GM18951 (cell line): Measurements from ENCODE around the gene KIAA2012.

Source experiments
- POLR2A ChIP-seq: IDR thresholded peaks from 4 replicates; pipeline ENCODE4 v1.6.1; 2011; ENCODE audit warnings: mild to moderate bottlenecking; ENCODE audit not compliant: insufficient read length, insufficient read depth; ENCODE audit errors: extremely low read depth
- in situ Hi-C: fragments of 300-500 bp; cut with MboI; formaldehyde crosslinking; loops from one replicate; pipeline ENCODE4 v1.12.0; 2022; ENCODE audit warnings: low sequenced_read_pairs, mixed read lengths, inconsistent platforms; ENCODE audit not compliant: unreplicated experiment

The KIAA2012 gene

GRCh38 chr2:202074324-202074723 lies 1.3 kb downstream of the KIAA2012 start:
- TF ChIP-seq POLR2A, result no peak
- in situ Hi-C loops, result no loop called here

- in situ Hi-C loops, result no loop called here
- no peak for TF ChIP-seq POLR2A
Observed at GRCh38 chr2:202079310-202079709, 6.3 kb downstream of the KIAA2012 start.

GRCh38 chr2:202084265-202084664 lies 11.2 kb downstream of the KIAA2012 start:
- in situ Hi-C loops, result no loop called here
- no peak for TF ChIP-seq POLR2A

DNA sequence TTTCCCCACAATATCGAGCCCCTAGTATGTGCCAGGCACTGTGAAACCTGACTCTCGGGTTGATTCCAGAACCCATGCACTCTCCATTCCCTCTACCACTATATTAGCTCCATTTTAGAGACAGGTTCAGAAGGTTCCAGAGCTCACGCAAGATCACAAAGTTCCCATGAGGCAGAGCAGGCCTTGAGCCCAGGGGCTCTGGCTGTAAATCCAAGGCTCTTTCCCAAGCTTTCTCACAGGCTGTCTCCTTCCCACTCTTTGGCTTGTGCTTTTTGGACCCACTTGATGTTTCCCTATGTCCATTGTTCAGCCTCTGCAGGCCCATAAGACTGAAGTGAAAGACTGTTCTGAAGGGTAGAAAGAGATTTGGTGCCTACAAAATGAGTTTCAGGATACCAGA lies 15.7 kb downstream of the KIAA2012 start:
- no peak for TF ChIP-seq POLR2A
- in situ Hi-C loops, result no loop called here

DNA sequence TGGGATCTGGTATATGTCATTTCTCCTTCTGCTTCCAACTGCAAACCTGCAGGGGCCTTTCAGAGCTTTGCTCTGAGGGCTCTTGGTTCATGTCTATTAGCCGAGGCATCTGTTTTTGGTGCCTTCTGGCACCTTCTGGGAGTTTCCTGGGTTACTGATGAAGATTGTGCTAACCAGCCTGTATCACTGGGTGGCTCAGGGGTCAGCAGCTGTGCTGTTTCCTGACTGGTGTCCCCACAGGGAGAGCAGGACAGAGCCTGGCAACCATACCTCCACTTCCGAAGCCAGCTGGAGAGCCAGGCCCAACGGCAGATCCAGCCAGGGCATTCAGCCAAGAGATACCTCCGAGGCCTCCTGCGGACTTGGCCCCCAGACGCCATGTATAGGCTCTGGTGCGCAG lies 17.5 kb downstream of the KIAA2012 start:
- in situ Hi-C loops, result no loop called here
- no peak for TF ChIP-seq POLR2A

- in situ Hi-C loops, result no loop called here
Observed at GRCh38 chr2:202091476-202091875, 18.4 kb downstream of the KIAA2012 start.

DNA sequence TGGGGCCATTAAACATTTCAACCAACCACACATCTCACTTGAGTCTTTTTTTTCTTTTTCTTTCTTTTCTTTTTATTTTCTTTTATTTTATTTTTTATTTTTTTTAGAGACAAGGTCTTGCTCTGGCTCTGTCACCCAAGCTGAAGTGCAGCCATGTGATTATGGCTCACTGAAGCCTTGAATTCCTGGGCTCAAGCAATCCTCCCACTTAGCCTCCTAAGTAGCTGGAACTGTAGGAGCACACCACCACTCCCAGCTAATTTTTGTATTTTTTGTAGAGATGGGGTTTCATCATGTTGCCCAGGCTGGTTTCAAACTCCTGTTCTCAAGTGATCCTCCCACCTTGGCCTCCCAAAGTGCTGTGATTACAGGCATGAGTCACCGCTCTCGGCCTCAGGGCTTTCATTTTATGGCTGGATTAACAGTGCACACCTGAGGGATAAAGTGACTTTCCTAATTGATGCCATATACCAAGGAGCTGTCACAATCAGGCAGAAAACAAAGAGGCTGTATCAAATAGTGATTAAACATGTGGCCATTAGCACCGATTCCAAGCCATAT lies 21.5 kb downstream of the KIAA2012 start:
- in situ Hi-C loops, result no loop called here
- no peak for TF ChIP-seq POLR2A

More at GRCh38 chr2:202091476-202091875, 18.4 kb downstream of the KIAA2012 start:
- TF ChIP-seq POLR2A, result no peak

- TF ChIP-seq POLR2A, result no peak
- in situ Hi-C loops, result no loop called here
Observed at GRCh38 chr2:202095235-202095634, 22.2 kb downstream of the KIAA2012 start.

DNA sequence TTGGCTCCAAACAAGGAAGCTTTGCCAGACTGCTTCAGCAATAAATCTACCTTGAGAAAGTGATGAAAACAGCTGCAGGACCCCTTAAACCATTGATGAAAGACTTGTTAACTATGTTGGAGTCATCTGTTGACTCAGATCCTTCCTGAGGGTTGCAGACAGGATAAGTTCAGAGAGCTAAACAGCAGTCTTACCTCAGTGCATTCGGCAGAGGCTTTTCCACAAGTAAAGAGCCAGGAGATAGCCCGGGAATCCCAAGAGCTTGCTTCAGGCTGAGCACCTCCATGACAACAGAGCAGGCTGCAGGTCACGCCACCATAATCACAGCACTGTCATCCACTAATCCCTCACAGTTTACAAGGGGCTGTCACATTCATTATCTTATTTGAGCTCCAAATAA lies 23.7 kb downstream of the KIAA2012 start:
- in situ Hi-C loops, result no loop called here
- TF ChIP-seq POLR2A, result no peak

DNA sequence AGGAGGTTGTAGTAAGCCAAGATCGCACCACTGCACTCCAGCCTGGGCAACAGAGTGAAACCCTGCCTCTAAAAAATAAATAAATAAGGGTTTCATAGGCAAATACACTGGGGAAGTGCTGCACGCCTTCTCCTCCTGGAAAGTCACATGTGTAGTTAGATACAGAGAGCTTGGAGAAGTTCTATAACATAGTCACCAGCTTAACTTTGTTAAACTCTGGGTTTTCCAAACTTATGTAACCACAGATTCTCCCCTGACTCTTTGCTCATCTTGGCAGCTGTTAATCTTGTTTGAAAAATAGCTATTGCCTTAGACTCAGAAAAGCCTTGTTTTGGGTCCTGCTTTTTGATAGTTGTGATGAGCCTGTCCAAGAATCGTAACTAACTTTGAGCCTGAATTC lies 25.2 kb downstream of the KIAA2012 start:
- in situ Hi-C loops, result no loop called here

DNA sequence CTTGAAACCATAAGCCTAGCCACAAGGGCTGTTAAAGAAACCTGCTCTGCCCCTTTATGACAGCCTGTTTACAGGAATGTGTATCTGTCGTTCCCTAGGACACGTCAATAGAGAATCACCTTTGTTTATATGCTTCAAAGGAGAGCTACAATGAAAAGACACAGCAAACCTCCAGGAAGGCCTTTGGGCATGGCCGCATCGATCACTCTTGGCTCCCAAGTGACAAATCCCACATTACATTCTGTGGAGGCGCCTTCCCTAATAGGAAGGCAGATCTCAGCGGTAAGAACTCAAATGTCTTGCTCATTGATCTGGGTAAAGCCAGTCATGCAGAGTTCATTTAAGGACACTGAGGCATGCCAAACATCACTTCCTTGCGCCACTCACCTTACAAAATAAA lies 26.5 kb downstream of the KIAA2012 start:
- in situ Hi-C loops, result no loop called here
- TF ChIP-seq POLR2A, result no peak

More for the DNA sequence above, 25.2 kb downstream of the KIAA2012 start:
- TF ChIP-seq POLR2A, result no peak

GRCh38 chr2:202100176-202100575 lies 27.1 kb downstream of the KIAA2012 start:
- in situ Hi-C loops, result loop anchor here (10.0 kb wide), 1 partner anchor 75 kb away; no protein-coding TSS in a partner anchor
- TF ChIP-seq POLR2A, result no peak

DNA sequence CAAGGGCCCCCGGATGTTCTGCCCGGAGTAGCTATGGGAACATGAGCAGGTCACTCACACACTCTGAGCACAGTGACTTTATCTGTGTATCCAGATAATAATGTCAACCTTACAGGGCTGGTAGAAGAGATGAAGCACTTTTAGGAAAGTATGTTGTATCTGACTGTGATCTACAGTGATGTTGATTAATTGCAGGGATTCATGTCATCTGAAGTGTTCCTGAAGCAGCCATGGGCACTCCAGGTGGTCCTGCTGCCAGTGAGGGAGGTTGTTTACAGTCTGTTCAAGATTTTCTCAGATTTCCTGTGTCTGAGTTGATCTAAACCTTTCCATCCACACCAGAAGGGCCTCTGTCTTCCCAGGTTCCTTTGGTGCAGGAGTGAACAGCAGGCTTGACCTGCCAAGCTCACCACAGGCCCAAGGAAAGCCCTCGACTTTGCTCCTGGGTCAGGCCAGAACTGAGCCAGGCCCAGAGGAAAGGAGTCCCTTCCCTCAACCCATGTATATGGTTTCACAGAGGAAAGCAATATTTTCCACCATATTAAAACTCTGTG lies 28.0 kb downstream of the KIAA2012 start:
- no peak for TF ChIP-seq POLR2A
- in situ Hi-C loops, result loop anchor here (10.0 kb wide), 1 partner anchor 74 kb away; no protein-coding TSS in a partner anchor

- TF ChIP-seq POLR2A, result no peak
- in situ Hi-C loops, result loop anchor here (10.0 kb wide), 1 partner anchor 72 kb away; no protein-coding TSS in a partner anchor
Observed at GRCh38 chr2:202102425-202103000, 29.5 kb downstream of the KIAA2012 start.
